GM10266 (cell line): ENCODE results near the gene GLIS1.
A peak's percentile ranks its signal among the peaks of the same experiment; 100 is the strongest.

Experiments
- DNase-seq: peaks from one replicate; pipeline ENCODE4 v3.0.0; 2012; ENCODE audit errors: extremely low spot score
- CTCF ChIP-seq: IDR thresholded peaks from 2 replicates; pipeline ENCODE4 v1.5.1; 2012; ENCODE audit warnings: mild to moderate bottlenecking, low read depth; ENCODE audit not compliant: control insufficient read depth, insufficient read depth; ENCODE audit errors: missing control alignments

GLIS1 gene

GRCh38 chr1:53481456-53481855 is 257.5 kb downstream of the GLIS1 start:
- DNase-seq, result no peak
- no peak for TF ChIP-seq CTCF

GRCh38 chr1:53480678-53481077 is 258.3 kb downstream of the GLIS1 start:
- DNase-seq, result no peak
- TF ChIP-seq CTCF, result no peak

GRCh38 chr1:53478502-53478818 is 260.5 kb downstream of the GLIS1 start:
- DNase-seq, result no peak
- TF ChIP-seq CTCF, result no peak

GRCh38 chr1:53477651-53478501 is 261.1 kb downstream of the GLIS1 start:
- no peak for DNase-seq
- TF ChIP-seq CTCF, result no peak

- no peak for DNase-seq
- no peak for TF ChIP-seq CTCF
Measured at GRCh38 chr1:53476579-53476978, 262.4 kb downstream of the GLIS1 start.

GRCh38 chr1:53475664-53476063 is 263.3 kb downstream of the GLIS1 start:
- TF ChIP-seq CTCF, result no peak
- no peak for DNase-seq

- no peak for DNase-seq
Measured at GRCh38 chr1:53473463-53473862, 265.5 kb downstream of the GLIS1 start.

More at GRCh38 chr1:53473463-53473862, 265.5 kb downstream of the GLIS1 start:
- peak; percentile 14 for TF ChIP-seq CTCF
